GM23338 (cell line): Measurements from ENCODE around the gene EDEM3. TPM values are rescaled to one million over a fixed set of nuclear protein-coding genes. Genes with fewer than 3 reads are reported as not detected.

Experiments
- ATAC-seq: fragments of 200-7000 bp; cut with Tn5 transposase; 3 replicates; pipeline ENCODE4 v1.9.1; 2020
- DNase-seq: peaks from one replicate; pipeline ENCODE4 v3.0.0-alpha.2; 2015; ENCODE audit warnings: low spot score
- H2AFZ ChIP-seq: fragments of 200-600 bp; sonication (generic); 2 replicates; pipeline ENCODE4 v1.8.0; 2016; ENCODE audit warnings: antibody characterized with exemption, mild to moderate bottlenecking, moderate library complexity
- H3F3A ChIP-seq: fragments of 200-600 bp; sonication (generic); replicated peaks from 2 replicates; pipeline ENCODE4 v1.8.0; 2017; ENCODE audit warnings: antibody characterized with exemption, mixed run types, low read depth
- H3K27ac ChIP-seq: fragments of 200-600 bp; sonication (generic); 2 replicates; pipeline ENCODE4 v1.6.1; 2016; ENCODE audit warnings: low read depth
- H3K27me3 ChIP-seq: fragments of 200-600 bp; sonication (generic); 2 replicates; pipeline ENCODE4 v1.8.0; 2016; ENCODE audit warnings: mild to moderate bottlenecking, mixed run types, moderate library complexity; ENCODE audit not compliant: insufficient read depth
- H3K36me3 ChIP-seq: fragments of 200-600 bp; sonication (generic); 2 replicates; pipeline ENCODE4 v1.8.0; 2016; ENCODE audit warnings: mild to moderate bottlenecking; ENCODE audit not compliant: insufficient read depth
- H3K4me1 ChIP-seq: fragments of 200-600 bp; sonication (generic); 2 replicates; pipeline ENCODE4 v1.8.0; 2016; ENCODE audit warnings: mild to moderate bottlenecking, moderate library complexity; ENCODE audit not compliant: insufficient read depth
- H3K4me2 ChIP-seq: fragments of 200-600 bp; sonication (generic); 2 replicates; pipeline ENCODE4 v1.7.1; 2017; ENCODE audit warnings: mixed run types
- H3K4me3 ChIP-seq: fragments of 200-600 bp; sonication (generic); 2 replicates; pipeline ENCODE4 v1.6.1; 2016; ENCODE audit warnings: mixed run types
- H3K79me2 ChIP-seq: fragments of 200-600 bp; sonication (generic); replicated peaks from 2 replicates; pipeline ENCODE4 v1.8.0; 2017; ENCODE audit warnings: mild to moderate bottlenecking; ENCODE audit not compliant: insufficient read depth
- H3K9me2 ChIP-seq: fragments of 200-600 bp; sonication (generic); 2 replicates; pipeline ENCODE4 v1.8.0; 2017; ENCODE audit not compliant: insufficient read depth
- H4K20me1 ChIP-seq: fragments of 200-600 bp; sonication (generic); replicated peaks from 2 replicates; pipeline ENCODE4 v1.8.0; 2017; ENCODE audit warnings: mild to moderate bottlenecking; ENCODE audit not compliant: insufficient read depth
- H3K27ac Mint-ChIP-seq: 2 replicates; pipeline ENCODE4 v1.8.0; 2020; ENCODE audit warnings: inconsistent platforms, mild to moderate bottlenecking, moderate library complexity, mixed read lengths
- H3K27me3 Mint-ChIP-seq: 3 replicates; pipeline ENCODE4 v1.8.0; 2022; ENCODE audit warnings: low read depth, mild to moderate bottlenecking, moderate library complexity, mixed read lengths, inconsistent platforms; ENCODE audit not compliant: insufficient read depth, poor library complexity
- H3K36me3 Mint-ChIP-seq: 3 replicates; pipeline ENCODE4 v1.8.0; 2021; ENCODE audit warnings: low read depth, mild to moderate bottlenecking, inconsistent platforms, moderate library complexity, mixed read lengths
- H3K4me1 Mint-ChIP-seq: 3 replicates; pipeline ENCODE4 v1.8.0; 2020; ENCODE audit warnings: mild to moderate bottlenecking, inconsistent platforms, mixed read lengths
- H3K4me3 Mint-ChIP-seq: 3 replicates; pipeline ENCODE4 v1.8.0; 2021; ENCODE audit warnings: moderate library complexity, mild to moderate bottlenecking, inconsistent platforms, mixed read lengths
- H3K9me3 Mint-ChIP-seq: 3 replicates; pipeline ENCODE4 v1.8.0; 2020; ENCODE audit warnings: moderate library complexity, mild to moderate bottlenecking, inconsistent platforms, mixed read lengths
- EZH2 ChIP-seq: fragments of 200-600 bp; sonication (generic); IDR thresholded peaks from one replicate; pipeline ENCODE4 v1.8.0; 2017; ENCODE audit warnings: antibody characterized with exemption, mild to moderate bottlenecking, low read depth; ENCODE audit not compliant: unreplicated experiment
- REST ChIP-seq: IDR thresholded peaks from one replicate; pipeline ENCODE4 v1.6.1; 2018; ENCODE audit warnings: antibody characterized with exemption; ENCODE audit not compliant: unreplicated experiment
- ZNF114 ChIP-seq: fragments of 250-450 bp; sonication (Bioruptor Pico); IDR thresholded peaks from 2 replicates; pipeline ENCODE4 v1.5.0; 2020; ENCODE audit warnings: mild to moderate bottlenecking, moderate library complexity
- polyA plus RNA-seq: library from polyadenylated mRNA; unstranded; fragments of >200 nt; fragmentation: Nextera tagmentation; extraction: Ambion mirVana; gene quantifications from 2 replicates; pipeline ENCODE4 v1.2.1, GENCODE V29; 2016
- total RNA-seq: library from RNA; depleted of rRNA; stranded (reverse); fragments of >200 nt; shearing (Covaris generic); gene quantifications from 2 replicates; pipeline ENCODE4 v1.2.3, GENCODE V29; 2014
- TF ChIP-seq, protein P1 (sequence below): fragments of 250-450 bp; sonication (Bioruptor Pico); IDR thresholded peaks from 2 replicates; pipeline ENCODE4 v1.5.0; 2020; ENCODE audit warnings: mild to moderate bottlenecking, moderate library complexity
- TF ChIP-seq, protein P2 (sequence below), 2 experiments: fragments of 200-600 bp in 1 of 2; sonication (generic) in 1 of 2; conservative IDR thresholded peaks; 2 replicates each; pipeline versions ENCODE4 v1.5.1 to v1.6.1; 2016 to 2017; ENCODE audit warnings: antibody characterized with exemption in 2 of 2, low read depth in 2 of 2, mild to moderate bottlenecking in 2 of 2, moderate library complexity in 1 of 2

EDEM3 gene
- total and polyA plus RNA-seq, 2 experiments from 2014 or later: 4.8 to 11.5 TPM

DNA sequence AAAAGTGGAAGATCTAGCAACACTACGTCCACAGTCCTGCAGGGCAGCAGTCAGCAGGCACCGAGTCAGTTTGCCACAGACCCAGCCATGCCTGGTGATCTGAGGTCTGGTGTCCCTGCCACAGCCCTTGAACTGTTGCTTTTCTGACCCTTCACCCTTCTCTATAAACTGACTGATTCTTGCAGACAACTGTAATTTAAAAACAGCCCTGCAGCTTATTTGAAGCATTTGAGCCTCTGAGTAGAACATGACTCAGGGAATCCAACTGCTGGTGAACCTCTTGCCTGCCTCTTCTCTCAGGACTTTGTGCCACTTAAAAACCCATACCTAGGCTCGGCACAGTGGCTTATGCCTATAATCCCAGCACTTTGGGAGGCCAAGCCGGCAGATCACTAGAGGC is 107.2 kb downstream of the EDEM3 start (continued):
- TF ChIP-seq, protein P1, sequence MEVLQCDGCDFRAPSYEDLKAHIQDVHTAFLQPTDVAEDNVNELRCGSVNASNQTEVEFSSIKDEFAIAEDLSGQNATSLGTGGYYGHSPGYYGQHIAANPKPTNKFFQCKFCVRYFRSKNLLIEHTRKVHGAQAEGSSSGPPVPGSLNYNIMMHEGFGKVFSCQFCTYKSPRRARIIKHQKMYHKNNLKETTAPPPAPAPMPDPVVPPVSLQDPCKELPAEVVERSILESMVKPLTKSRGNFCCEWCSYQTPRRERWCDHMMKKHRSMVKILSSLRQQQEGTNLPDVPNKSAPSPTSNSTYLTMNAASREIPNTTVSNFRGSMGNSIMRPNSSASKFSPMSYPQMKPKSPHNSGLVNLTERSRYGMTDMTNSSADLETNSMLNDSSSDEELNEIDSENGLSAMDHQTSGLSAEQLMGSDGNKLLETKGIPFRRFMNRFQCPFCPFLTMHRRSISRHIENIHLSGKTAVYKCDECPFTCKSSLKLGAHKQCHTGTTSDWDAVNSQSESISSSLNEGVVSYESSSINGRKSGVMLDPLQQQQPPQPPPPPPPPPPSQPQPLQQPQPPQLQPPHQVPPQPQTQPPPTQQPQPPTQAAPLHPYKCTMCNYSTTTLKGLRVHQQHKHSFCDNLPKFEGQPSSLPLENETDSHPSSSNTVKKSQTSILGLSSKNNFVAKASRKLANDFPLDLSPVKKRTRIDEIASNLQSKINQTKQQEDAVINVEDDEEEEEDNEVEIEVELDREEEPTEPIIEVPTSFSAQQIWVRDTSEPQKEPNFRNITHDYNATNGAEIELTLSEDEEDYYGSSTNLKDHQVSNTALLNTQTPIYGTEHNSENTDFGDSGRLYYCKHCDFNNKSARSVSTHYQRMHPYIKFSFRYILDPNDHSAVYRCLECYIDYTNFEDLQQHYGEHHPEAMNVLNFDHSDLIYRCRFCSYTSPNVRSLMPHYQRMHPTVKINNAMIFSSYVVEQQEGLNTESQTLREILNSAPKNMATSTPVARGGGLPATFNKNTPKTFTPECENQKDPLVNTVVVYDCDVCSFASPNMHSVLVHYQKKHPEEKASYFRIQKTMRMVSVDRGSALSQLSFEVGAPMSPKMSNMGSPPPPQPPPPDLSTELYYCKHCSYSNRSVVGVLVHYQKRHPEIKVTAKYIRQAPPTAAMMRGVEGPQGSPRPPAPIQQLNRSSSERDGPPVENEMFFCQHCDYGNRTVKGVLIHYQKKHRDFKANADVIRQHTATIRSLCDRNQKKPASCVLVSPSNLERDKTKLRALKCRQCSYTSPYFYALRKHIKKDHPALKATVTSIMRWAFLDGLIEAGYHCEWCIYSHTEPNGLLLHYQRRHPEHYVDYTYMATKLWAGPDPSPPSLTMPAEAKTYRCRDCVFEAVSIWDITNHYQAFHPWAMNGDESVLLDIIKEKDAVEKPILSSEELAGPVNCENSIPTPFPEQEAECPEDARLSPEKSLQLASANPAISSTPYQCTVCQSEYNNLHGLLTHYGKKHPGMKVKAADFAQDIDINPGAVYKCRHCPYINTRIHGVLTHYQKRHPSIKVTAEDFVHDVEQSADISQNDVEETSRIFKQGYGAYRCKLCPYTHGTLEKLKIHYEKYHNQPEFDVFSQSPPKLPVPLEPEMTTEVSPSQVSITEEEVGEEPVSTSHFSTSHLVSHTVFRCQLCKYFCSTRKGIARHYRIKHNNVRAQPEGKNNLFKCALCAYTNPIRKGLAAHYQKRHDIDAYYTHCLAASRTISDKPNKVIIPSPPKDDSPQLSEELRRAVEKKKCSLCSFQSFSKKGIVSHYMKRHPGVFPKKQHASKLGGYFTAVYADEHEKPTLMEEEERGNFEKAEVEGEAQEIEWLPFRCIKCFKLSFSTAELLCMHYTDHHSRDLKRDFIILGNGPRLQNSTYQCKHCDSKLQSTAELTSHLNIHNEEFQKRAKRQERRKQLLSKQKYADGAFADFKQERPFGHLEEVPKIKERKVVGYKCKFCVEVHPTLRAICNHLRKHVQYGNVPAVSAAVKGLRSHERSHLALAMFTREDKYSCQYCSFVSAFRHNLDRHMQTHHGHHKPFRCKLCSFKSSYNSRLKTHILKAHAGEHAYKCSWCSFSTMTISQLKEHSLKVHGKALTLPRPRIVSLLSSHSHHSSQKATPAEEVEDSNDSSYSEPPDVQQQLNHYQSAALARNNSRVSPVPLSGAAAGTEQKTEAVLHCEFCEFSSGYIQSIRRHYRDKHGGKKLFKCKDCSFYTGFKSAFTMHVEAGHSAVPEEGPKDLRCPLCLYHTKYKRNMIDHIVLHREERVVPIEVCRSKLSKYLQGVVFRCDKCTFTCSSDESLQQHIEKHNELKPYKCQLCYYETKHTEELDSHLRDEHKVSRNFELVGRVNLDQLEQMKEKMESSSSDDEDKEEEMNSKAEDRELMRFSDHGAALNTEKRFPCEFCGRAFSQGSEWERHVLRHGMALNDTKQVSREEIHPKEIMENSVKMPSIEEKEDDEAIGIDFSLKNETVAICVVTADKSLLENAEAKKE: no peak
- no peak for TF ChIP-seq ZNF114

DNA sequence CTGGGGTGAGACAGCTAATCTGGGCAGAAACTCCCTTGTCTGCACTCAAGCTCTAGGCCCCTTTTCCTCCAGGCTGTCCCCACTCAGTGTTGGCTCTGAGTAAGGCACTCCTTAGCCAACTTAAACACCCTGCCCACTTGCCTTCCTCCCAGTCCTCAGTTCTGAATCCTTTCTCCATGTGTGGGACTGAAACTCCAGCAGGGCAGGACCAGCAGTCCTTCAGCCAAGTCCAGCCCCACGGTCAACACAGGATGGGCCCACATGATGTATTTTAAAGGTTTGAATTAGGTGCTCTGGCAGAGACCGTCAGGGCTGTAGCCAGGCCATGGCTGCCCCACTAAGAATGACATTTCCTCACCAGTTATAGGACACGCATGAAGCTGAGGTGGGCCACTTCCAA is 107.8 kb downstream of the EDEM3 start:
- Histone ChIP-seq H3K4me1 (no peaks in the 10 kb centered on the region), H3F3A (no peaks in the 10 kb centered on the region), H4K20me1 (no peaks in the 10 kb centered on the region), H3K4me3 (no peak overlapping the region), H3K9me2 (no peaks in the 10 kb centered on the region), H3K27me3 (no peaks in the 10 kb centered on the region), H3K4me2 (no peak overlapping the region), H2AFZ (no peak overlapping the region), H3K27ac (no peak overlapping the region), H3K36me3 (no peaks in the 10 kb centered on the region), H3K79me2 (no peaks in the 10 kb centered on the region)
- no peaks in the 10 kb centered on the region for H3K4me1 Mint-ChIP-seq
- no peak for ATAC-seq
- no peak overlapping the region for H3K4me3 Mint-ChIP-seq
- H3K27ac Mint-ChIP-seq: no peak overlapping the region
- peaks cover 3% of the 10 kb centered on the region; the same call in 1 of the 3 replicates for H3K36me3 Mint-ChIP-seq
- H3K9me3 Mint-ChIP-seq: peaks cover 8% of the 10 kb centered on the region
- peaks cover 3% of the 10 kb centered on the region for H3K27me3 Mint-ChIP-seq
- no peak for DNase-seq
- TF ChIP-seq, protein P2, sequence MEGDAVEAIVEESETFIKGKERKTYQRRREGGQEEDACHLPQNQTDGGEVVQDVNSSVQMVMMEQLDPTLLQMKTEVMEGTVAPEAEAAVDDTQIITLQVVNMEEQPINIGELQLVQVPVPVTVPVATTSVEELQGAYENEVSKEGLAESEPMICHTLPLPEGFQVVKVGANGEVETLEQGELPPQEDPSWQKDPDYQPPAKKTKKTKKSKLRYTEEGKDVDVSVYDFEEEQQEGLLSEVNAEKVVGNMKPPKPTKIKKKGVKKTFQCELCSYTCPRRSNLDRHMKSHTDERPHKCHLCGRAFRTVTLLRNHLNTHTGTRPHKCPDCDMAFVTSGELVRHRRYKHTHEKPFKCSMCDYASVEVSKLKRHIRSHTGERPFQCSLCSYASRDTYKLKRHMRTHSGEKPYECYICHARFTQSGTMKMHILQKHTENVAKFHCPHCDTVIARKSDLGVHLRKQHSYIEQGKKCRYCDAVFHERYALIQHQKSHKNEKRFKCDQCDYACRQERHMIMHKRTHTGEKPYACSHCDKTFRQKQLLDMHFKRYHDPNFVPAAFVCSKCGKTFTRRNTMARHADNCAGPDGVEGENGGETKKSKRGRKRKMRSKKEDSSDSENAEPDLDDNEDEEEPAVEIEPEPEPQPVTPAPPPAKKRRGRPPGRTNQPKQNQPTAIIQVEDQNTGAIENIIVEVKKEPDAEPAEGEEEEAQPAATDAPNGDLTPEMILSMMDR (conservative IDR thresholded peaks at IDR 0.05; ENCODE audit: low read depth in 2 of 2): no peak
- no peak for TF ChIP-seq EZH2
- no peak for TF ChIP-seq ZNF114
- TF ChIP-seq REST: no peak
